Smooth muscle cell (in vitro differentiated cells): Measurements from ENCODE around the gene FBXO48. TPM values are rescaled to one million over a fixed set of nuclear protein-coding genes. Genes with fewer than 3 reads are reported as not detected.

Source experiments
- DNase-seq: peaks from one replicate; lab custom pipeline; 2025; ENCODE audit not compliant: unreplicated experiment; lab: John Stamatoyannopoulos, UW
- H2AFZ ChIP-seq: fragments of 200-600 bp; sonication (generic); 2 replicates; pipeline ENCODE4 v1.6.0; 2016; ENCODE audit warnings: antibody characterized with exemption, low read depth, mild to moderate bottlenecking
- H3F3A ChIP-seq: fragments of 200-600 bp; sonication (generic); 2 replicates; pipeline ENCODE4 v1.6.0; 2017; ENCODE audit warnings: antibody characterized with exemption, low read depth
- H3K27ac ChIP-seq: fragments of 200-600 bp; sonication (generic); 2 replicates; pipeline ENCODE4 v1.5.1; 2016; ENCODE audit warnings: low read depth, mild to moderate bottlenecking
- H3K27me3 ChIP-seq: fragments of 200-600 bp; sonication (generic); 2 replicates; pipeline ENCODE4 v1.6.1; 2016; ENCODE audit warnings: low read depth, mild to moderate bottlenecking
- H3K36me3 ChIP-seq: fragments of 200-600 bp; sonication (generic); 2 replicates; pipeline ENCODE4 v1.5.1; 2016; ENCODE audit warnings: low read depth
- H3K4me1 ChIP-seq: fragments of 200-600 bp; sonication (generic); 2 replicates; pipeline ENCODE4 v1.5.1; 2016; ENCODE audit warnings: low read depth
- H3K4me2 ChIP-seq: fragments of 200-600 bp; sonication (generic); 2 replicates; pipeline ENCODE4 v1.6.0; 2016; ENCODE audit warnings: mild to moderate bottlenecking
- H3K4me3 ChIP-seq: fragments of 200-600 bp; sonication (generic); 2 replicates; pipeline ENCODE4 v1.5.1; 2016; ENCODE audit warnings: mild to moderate bottlenecking
- H3K79me2 ChIP-seq: fragments of 200-600 bp; sonication (generic); 2 replicates; pipeline ENCODE4 v1.6.0; 2016; ENCODE audit warnings: low read depth, mild to moderate bottlenecking
- H3K9ac ChIP-seq: fragments of 200-600 bp; sonication (generic); 2 replicates; pipeline ENCODE4 v1.6.0; 2016; ENCODE audit warnings: low read depth
- H3K9me3 ChIP-seq: fragments of 200-600 bp; sonication (generic); replicated peaks from 2 replicates; pipeline ENCODE4 v1.5.1; 2016; ENCODE audit warnings: low read depth
- H4K20me1 ChIP-seq: fragments of 200-600 bp; sonication (generic); 2 replicates; pipeline ENCODE4 v1.6.0; 2016; ENCODE audit warnings: low read depth
- CTCF ChIP-seq: fragments of 200-600 bp; sonication (generic); IDR thresholded peaks from 2 replicates; pipeline ENCODE4 v1.5.1; 2017; ENCODE audit warnings: borderline replicate concordance, mild to moderate bottlenecking, antibody characterized with exemption; ENCODE audit not compliant: insufficient read depth, poor library complexity, severe bottlenecking
- WGBS: methylation state at CpG from one replicate; pipeline ENCODE4 v1.1.7; 2016; ENCODE audit warnings: low lambda C conversion rate; 5-methylcytosine and 5-hydroxymethylcytosine counted together
- polyA plus RNA-seq: library from polyadenylated mRNA; unstranded; fragments of >200 nt; fragmentation: Nextera tagmentation; extraction: Ambion mirVana; gene quantifications from 2 replicates; pipeline ENCODE4 v1.2.1, GENCODE V29; 2016
- total RNA-seq: library from RNA; depleted of rRNA; stranded (reverse); fragments of >200 nt; gene quantifications from 2 replicates; pipeline ENCODE4 v1.2.3, GENCODE V29; 2014

FBXO48 gene
- total and polyA plus RNA-seq, 2 experiments from 2014 or later: 0.42 to 0.81 TPM

- Histone ChIP-seq H4K20me1 (no peaks in the 10 kb centered on the region), H3K27me3 (no peaks in the 10 kb centered on the region), H3K9me3 (no peaks in the 10 kb centered on the region), H3K36me3 (no peaks in the 10 kb centered on the region), H2AFZ (no peak overlapping the region), H3K4me2 (no peak overlapping the region), H3K4me1 (peaks cover 10% of the 10 kb centered on the region), H3K9ac (no peak overlapping the region), H3K27ac (no peak overlapping the region), H3F3A (peaks cover 3% of the 10 kb centered on the region), H3K4me3 (no peak overlapping the region), H3K79me2 (peaks cover 18% of the 10 kb centered on the region)
- TF ChIP-seq CTCF: no peak
- 96% methylated on average over 2 of the region's 2 CpGs for WGBS
- no peak for DNase-seq
Observed at GRCh38 chr2:68471385-68471784, 4.3 kb upstream of the FBXO48 start.

- Histone ChIP-seq H4K20me1 (no peaks in the 10 kb centered on the region), H3K4me2 (no peak overlapping the region), H3F3A (peaks cover 9% of the 10 kb centered on the region), H2AFZ (no peak overlapping the region), H3K9me3 (no peaks in the 10 kb centered on the region), H3K27me3 (no peaks in the 10 kb centered on the region), H3K4me1 (peaks cover 10% of the 10 kb centered on the region), H3K4me3 (no peak overlapping the region), H3K36me3 (no peaks in the 10 kb centered on the region), H3K27ac (peak overlapping the region; percentile 33), H3K79me2 (peaks cover 18% of the 10 kb centered on the region), H3K9ac (no peak overlapping the region)
- no peak for DNase-seq
- 87% methylated on average over 1 of the region's 1 CpG for WGBS
- no peak for TF ChIP-seq CTCF
Observed at GRCh38 chr2:68469935-68470334, 2.8 kb upstream of the FBXO48 start.

- Histone ChIP-seq H4K20me1 (no peaks in the 10 kb centered on the region), H3K4me1 (peaks cover 10% of the 10 kb centered on the region), H3F3A (peaks cover 9% of the 10 kb centered on the region), H3K9ac (peak overlapping the region; percentile 99), H3K4me3 (peak overlapping the region; percentile 94), H3K27me3 (no peaks in the 10 kb centered on the region), H3K27ac (peak overlapping the region; percentile 96), H2AFZ (no peak overlapping the region), H3K79me2 (peaks cover 18% of the 10 kb centered on the region), H3K9me3 (no peaks in the 10 kb centered on the region), H3K36me3 (no peaks in the 10 kb centered on the region), H3K4me2 (peak overlapping the region; percentile 98)
- no peak for DNase-seq
- TF ChIP-seq CTCF: no peak
- 87% methylated on average over 2 of the region's 2 CpGs for WGBS
Observed at GRCh38 chr2:68468801-68469200, 1.7 kb upstream of the FBXO48 start.

GRCh38 chr2:68466778-68467076, 367 bp downstream of the FBXO48 start:
- H3K4me3 ChIP-seq: peak overlapping the region; percentile 94
- H3K4me1 ChIP-seq: peaks cover 10% of the 10 kb centered on the region
- H4K20me1 ChIP-seq: no peaks in the 10 kb centered on the region
- peak overlapping the region; percentile 96 for H3K27ac ChIP-seq
- H3K9me3 ChIP-seq: no peaks in the 10 kb centered on the region
- H3K36me3 ChIP-seq: no peaks in the 10 kb centered on the region
- H3K9ac ChIP-seq: peak overlapping the region; percentile 96
- H3F3A ChIP-seq: peaks cover 9% of the 10 kb centered on the region
- DNase-seq: peak; percentile 61
- no peak for TF ChIP-seq CTCF
- whole genome bisulfite sequencing: under 1% methylated on average over 18 of the region's 18 CpGs
- no peaks in the 10 kb centered on the region for H3K27me3 ChIP-seq
- H3K4me2 ChIP-seq: peak overlapping the region; percentile 99
- peaks cover 18% of the 10 kb centered on the region for H3K79me2 ChIP-seq
- H2AFZ ChIP-seq: peak overlapping the region; percentile 95
